ENCODE data around the gene PDE6H.

GRCh38 chr12:14959916-14960496, 12.8 kb upstream of the PDE6H start:
- TF ChIP-seq CTCF (conservative IDR thresholded peaks at IDR 0.05; ENCODE audit: low read length) (no peak), EZH2phosphoT487 (IDR thresholded peaks at IDR 0.05; ENCODE audit: borderline replicate concordance) (no peak)

All from Loucy (cell line).